Progenitor cell of endocrine pancreas (in vitro differentiated cells): ENCODE results near the gene PUDP. TPM values are rescaled to one million over a fixed set of nuclear protein-coding genes. Genes with fewer than 3 reads are reported as not detected.

Source experiments
- DNase-seq: peaks from one replicate; pipeline ENCODE4 v3.0.0; 2021; ENCODE audit warnings: low spot score; ENCODE audit not compliant: unreplicated experiment
- H3K27ac Mint-ChIP-seq: 2 replicates; pipeline ENCODE4 v1.8.0; 2021; ENCODE audit warnings: mild to moderate bottlenecking, moderate library complexity, mixed read lengths
- H3K27me3 Mint-ChIP-seq: 2 replicates; pipeline ENCODE4 v1.8.0; 2021; ENCODE audit warnings: mixed read lengths
- H3K36me3 Mint-ChIP-seq: 2 replicates; pipeline ENCODE4 v1.8.0; 2022; ENCODE audit warnings: mixed read lengths; ENCODE audit not compliant: insufficient read depth
- H3K4me1 Mint-ChIP-seq: 2 replicates; pipeline ENCODE4 v1.8.0; 2021; ENCODE audit warnings: low read depth, mixed read lengths
- H3K4me3 Mint-ChIP-seq: 2 replicates; pipeline ENCODE4 v1.8.0; 2021; ENCODE audit warnings: low read depth, mild to moderate bottlenecking, moderate library complexity, mixed read lengths
- H3K9me3 Mint-ChIP-seq: 2 replicates; pipeline ENCODE4 v1.8.0; 2021; ENCODE audit warnings: low read depth, mixed read lengths
- CTCF ChIP-seq: fragments of 200-600 bp; sonication (generic); IDR thresholded peaks from one replicate; pipeline ENCODE4 v1.5.0; 2021; ENCODE audit warnings: antibody characterized with exemption, mild to moderate bottlenecking; ENCODE audit not compliant: unreplicated experiment
- total RNA-seq: library from RNA; stranded (reverse); gene quantifications from 2 replicates; pipeline ENCODE4 v1.2.1, GENCODE V29; 2021

PUDP gene
- total RNA-seq, 1 donor from 2014 or later: 59.9 TPM

DNA sequence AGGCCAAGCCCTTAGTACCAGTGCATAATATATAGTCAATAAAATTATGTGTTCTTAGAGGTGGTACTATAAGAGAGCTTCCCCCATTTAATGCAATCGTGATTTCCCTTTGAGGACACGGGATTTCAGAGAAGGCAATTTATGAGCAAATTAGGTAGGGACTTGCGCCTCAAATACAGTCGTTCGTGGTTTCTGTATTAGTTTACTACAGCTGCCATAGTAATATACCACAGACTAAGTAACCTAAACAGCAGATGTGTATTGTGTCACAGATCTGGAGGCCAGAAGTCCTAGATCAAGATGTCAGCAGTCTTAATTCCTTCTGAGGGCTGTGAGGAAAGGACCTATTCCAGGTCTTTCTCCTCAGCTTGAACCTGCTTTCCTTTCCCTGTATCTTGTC is 1.5 kb upstream of the PUDP start:
- no peak for DNase-seq
- Mint-ChIP-seq H3K36me3 (no peaks in the 10 kb centered on the region), H3K27me3 (no peaks in the 10 kb centered on the region), H3K27ac (no peak overlapping the region), H3K4me3 (peak overlapping the region; percentile 90), H3K9me3 (no peaks in the 10 kb centered on the region), H3K4me1 (peaks cover 6% of the 10 kb centered on the region)
- TF ChIP-seq CTCF: no peak

GRCh38 chrX:7147413-7147977 is 458 bp downstream of the PUDP start, which contains the start of gene STS:
Gene STS, plus strand, starts transcription at chrX:7147712. Its CDS starts 105,488 bp downstream, at chrX:7253200.
- H3K4me3 Mint-ChIP-seq: peak within 1 kb of the TSS; percentile 90
- no peaks in the 10 kb centered on the region for H3K27me3 Mint-ChIP-seq
- peak; percentile 33 for DNase-seq
- H3K4me1 Mint-ChIP-seq: peaks cover 15% of the 10 kb centered on the region
- no peak for TF ChIP-seq CTCF
- H3K9me3 Mint-ChIP-seq: no peaks in the 10 kb centered on the region
- H3K36me3 Mint-ChIP-seq: no peaks in the 10 kb centered on the region
- peak within 1 kb of the TSS; percentile 94 for H3K27ac Mint-ChIP-seq

DNA sequence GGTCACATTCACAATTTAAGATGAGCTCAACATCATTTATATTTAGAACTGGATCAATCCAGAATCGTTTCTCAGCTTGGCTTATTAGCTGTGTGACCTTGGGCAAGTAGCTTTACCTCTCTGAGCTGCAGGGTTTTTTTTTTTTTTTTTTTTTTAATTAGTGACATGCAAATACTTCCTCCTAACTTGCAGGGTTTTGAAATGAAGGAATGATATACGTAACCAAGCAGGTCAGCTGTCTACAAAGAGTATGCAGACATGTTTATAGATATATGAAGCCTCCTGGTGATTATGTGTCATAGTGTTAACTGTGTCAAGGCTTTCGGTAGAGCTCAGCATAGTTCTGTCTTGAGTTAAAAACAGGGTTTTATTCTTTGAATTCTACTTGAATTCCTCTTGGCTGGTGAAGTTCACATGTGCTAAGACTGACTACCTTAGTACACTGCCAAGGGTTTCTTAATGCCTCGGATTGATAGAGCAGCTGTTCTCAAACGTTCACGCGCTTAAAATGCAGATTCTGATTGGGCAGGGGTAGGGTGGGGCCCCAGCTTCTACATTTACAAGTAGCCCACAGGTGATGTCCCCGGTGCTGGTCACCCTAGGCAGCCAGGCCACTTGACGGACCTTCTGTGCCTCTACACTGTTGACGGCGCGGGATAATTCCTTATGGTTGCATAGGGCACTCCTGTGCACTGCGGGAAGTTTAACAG is 1.1 kb downstream of the PUDP start:
- DNase-seq: no peak
- H3K4me3 Mint-ChIP-seq: peak overlapping the region; percentile 82
- peak overlapping the region; percentile 94 for H3K27ac Mint-ChIP-seq
- H3K4me1 Mint-ChIP-seq: peaks cover 15% of the 10 kb centered on the region
- no peaks in the 10 kb centered on the region for H3K27me3 Mint-ChIP-seq
- peaks cover 2% of the 10 kb centered on the region for H3K36me3 Mint-ChIP-seq
- TF ChIP-seq CTCF: no peak
- no peaks in the 10 kb centered on the region for H3K9me3 Mint-ChIP-seq

DNA sequence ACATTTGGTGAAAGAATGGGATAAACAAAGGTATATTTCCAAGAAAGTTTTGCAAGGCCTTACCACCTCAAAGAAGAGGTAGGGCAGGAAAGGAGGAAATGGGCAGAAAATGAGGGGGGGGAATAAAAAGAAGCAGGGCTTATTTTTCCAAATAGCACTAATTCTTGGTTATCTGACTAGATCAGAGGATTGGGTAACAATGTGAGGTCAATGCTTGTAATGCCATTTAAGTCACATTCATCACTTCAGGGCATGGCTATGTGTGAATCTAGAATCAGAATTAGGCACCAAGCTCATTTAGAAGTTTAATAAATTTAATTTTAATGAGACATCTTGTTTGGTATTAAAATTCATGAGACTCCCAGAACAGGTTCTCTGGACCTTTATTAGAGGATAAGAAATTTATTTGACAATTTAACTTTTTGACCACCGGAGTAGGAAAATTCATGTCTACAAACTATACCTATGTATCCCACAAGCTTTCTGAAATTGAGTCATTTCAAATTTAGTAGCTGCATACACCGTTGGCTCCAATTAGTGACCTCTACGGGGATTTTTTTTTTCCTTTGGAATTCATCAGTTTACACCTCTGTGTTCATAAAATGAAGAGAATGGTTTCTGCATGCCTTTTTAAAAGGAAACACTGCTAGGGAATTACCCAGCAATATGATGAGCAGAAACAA is 1.8 kb downstream of the PUDP start:
- H3K36me3 Mint-ChIP-seq: peaks cover 7% of the 10 kb centered on the region
- H3K27me3 Mint-ChIP-seq: no peaks in the 10 kb centered on the region
- H3K9me3 Mint-ChIP-seq: no peaks in the 10 kb centered on the region
- peak overlapping the region; percentile 82 for H3K4me3 Mint-ChIP-seq
- peaks cover 15% of the 10 kb centered on the region for H3K4me1 Mint-ChIP-seq
- no peak for DNase-seq
- peak overlapping the region; percentile 40 for H3K27ac Mint-ChIP-seq
- no peak for TF ChIP-seq CTCF

GRCh38 chrX:7145454-7145853 is 2.5 kb downstream of the PUDP start:
- H3K4me1 Mint-ChIP-seq: peaks cover 15% of the 10 kb centered on the region
- H3K4me3 Mint-ChIP-seq: no peak overlapping the region
- no peak for DNase-seq
- no peak overlapping the region for H3K27ac Mint-ChIP-seq
- TF ChIP-seq CTCF: no peak
- H3K27me3 Mint-ChIP-seq: no peaks in the 10 kb centered on the region
- H3K36me3 Mint-ChIP-seq: peaks cover 7% of the 10 kb centered on the region
- H3K9me3 Mint-ChIP-seq: no peaks in the 10 kb centered on the region
